Testis (tissue), 2 donors: ENCODE measurements around the gene SPINT1.

Source experiments
- CTCF ChIP-seq, 3 experiments: fragments of 450-650 bp in 2 of 3; fragments of 200-600 bp in 1 of 3; sonication (generic) in 1 of 3; IDR thresholded peaks; one replicate each; pipeline ENCODE4 v1.5.1; 2016 to 2019; ENCODE audit warnings: antibody characterized with exemption in 3 of 3, mild to moderate bottlenecking in 2 of 3, moderate library complexity in 1 of 3
- POLR2A ChIP-seq: fragments of 450-650 bp; IDR thresholded peaks from one replicate; pipeline ENCODE4 v1.6.1; 2017; ENCODE audit warnings: antibody characterized with exemption, mild to moderate bottlenecking, moderate library complexity

GRCh38 chr15:40825661-40826422, 18.0 kb upstream of the SPINT1 start:
- no peak for TF ChIP-seq CTCF (IDR thresholded peaks at IDR 0.05)
- no peak for TF ChIP-seq POLR2A
